ENCODE results near the gene DIP2C. TPM values are rescaled to one million over a fixed set of nuclear protein-coding genes. Genes with fewer than 3 reads are reported as not detected.

DIP2C gene
- total RNA-seq, 1 donor from 2014 or later: 10.1 TPM

- peaks cover 5% of the 10 kb centered on the region for H3K27me3 Mint-ChIP-seq (ENCODE audit: insufficient read depth, low read depth)
- Histone ChIP-seq H2AFZ (replicated peaks) (no peak overlapping the region), H3K36me3 (no peaks in the 10 kb centered on the region), H3K4me3 (no peak overlapping the region), H3K9ac (no peak overlapping the region), H3K27me3 (no peaks in the 10 kb centered on the region), H4K20me1 (ENCODE audit: low read depth) (no peaks in the 10 kb centered on the region), H3K27ac (no peak overlapping the region), H3K79me2 (ENCODE audit: low read depth) (no peaks in the 10 kb centered on the region), H3F3A (ENCODE audit: low read depth) (peaks cover 10% of the 10 kb centered on the region), H3K4me2 (no peak overlapping the region), H3K4me1 (no peaks in the 10 kb centered on the region), H3K9me3 (ENCODE audit: low read depth) (no peaks in the 10 kb centered on the region)
- peak overlapping the region; percentile 44 for H3K27ac Mint-ChIP-seq
- H3K4me1 Mint-ChIP-seq: peaks cover 4% of the 10 kb centered on the region
- peaks cover 19% of the 10 kb centered on the region for H3K36me3 Mint-ChIP-seq
- no peaks in the 10 kb centered on the region for H3K9me3 Mint-ChIP-seq
- no peak for DNase-seq (ENCODE audit: low spot score)
- no peak overlapping the region for H3K4me3 Mint-ChIP-seq
- TF ChIP-seq EZH2 (IDR thresholded peaks at IDR 0.05) (no peak), CTCF (IDR thresholded peaks at IDR 0.05) (no peak), EZH2phosphoT487 (IDR thresholded peaks at IDR 0.05) (no peak)
Measured at GRCh38 chr10:393106-393745, 296.2 kb downstream of the DIP2C start.

GRCh38 chr10:392705-393037 lies 296.8 kb downstream of the DIP2C start:
- Mint-ChIP-seq H3K27ac (peak overlapping the region; percentile 55), H3K4me1 (peaks cover 4% of the 10 kb centered on the region), H3K9me3 (no peaks in the 10 kb centered on the region), H3K36me3 (peaks cover 18% of the 10 kb centered on the region), H3K4me3 (peak overlapping the region; percentile 4), H3K27me3 (ENCODE audit: insufficient read depth, low read depth) (peaks cover 5% of the 10 kb centered on the region)
- H3K27me3 ChIP-seq: no peaks in the 10 kb centered on the region
- H2AFZ ChIP-seq (replicated peaks): no peak overlapping the region
- DNase-seq (ENCODE audit: low spot score): no peak
- H3K79me2 ChIP-seq (ENCODE audit: low read depth): no peaks in the 10 kb centered on the region
- no peaks in the 10 kb centered on the region for H4K20me1 ChIP-seq (ENCODE audit: low read depth)
- H3F3A ChIP-seq (ENCODE audit: low read depth): peaks cover 10% of the 10 kb centered on the region
- no peak overlapping the region for H3K4me2 ChIP-seq
- no peak overlapping the region for H3K4me3 ChIP-seq
- H3K27ac ChIP-seq: no peak overlapping the region
- no peak overlapping the region for H3K9ac ChIP-seq
- no peaks in the 10 kb centered on the region for H3K36me3 ChIP-seq
- TF ChIP-seq EZH2phosphoT487 (IDR thresholded peaks at IDR 0.05) (no peak), CTCF (IDR thresholded peaks at IDR 0.05) (no peak), EZH2 (IDR thresholded peaks at IDR 0.05) (no peak)
- H3K9me3 ChIP-seq (ENCODE audit: low read depth): no peaks in the 10 kb centered on the region
- H3K4me1 ChIP-seq: no peaks in the 10 kb centered on the region

- no peak for DNase-seq (ENCODE audit: low spot score)
- Histone ChIP-seq H3K4me1 (no peaks in the 10 kb centered on the region), H2AFZ (replicated peaks) (no peak overlapping the region), H3K27me3 (no peaks in the 10 kb centered on the region), H3K9me3 (ENCODE audit: low read depth) (no peaks in the 10 kb centered on the region), H3K36me3 (no peaks in the 10 kb centered on the region), H3K27ac (no peak overlapping the region), H3K4me3 (no peak overlapping the region), H4K20me1 (ENCODE audit: low read depth) (no peaks in the 10 kb centered on the region), H3K9ac (no peak overlapping the region), H3F3A (ENCODE audit: low read depth) (peaks cover 10% of the 10 kb centered on the region), H3K79me2 (ENCODE audit: low read depth) (no peaks in the 10 kb centered on the region), H3K4me2 (no peak overlapping the region)
- Mint-ChIP-seq H3K36me3 (peaks cover 20% of the 10 kb centered on the region), H3K4me1 (peaks cover 4% of the 10 kb centered on the region), H3K27me3 (ENCODE audit: insufficient read depth, low read depth) (peaks cover 5% of the 10 kb centered on the region), H3K27ac (peak overlapping the region; percentile 88), H3K4me3 (no peak overlapping the region), H3K9me3 (no peaks in the 10 kb centered on the region)
- TF ChIP-seq EZH2phosphoT487 (IDR thresholded peaks at IDR 0.05) (no peak), CTCF (IDR thresholded peaks at IDR 0.05) (no peak), EZH2 (IDR thresholded peaks at IDR 0.05) (no peak)
Measured at GRCh38 chr10:391847-392704, 297.4 kb downstream of the DIP2C start.

All from neural progenitor cell (in vitro differentiated cells).